Measurements from ENCODE around the gene ZNF678.
"Not testable (repeated sequence)": the region's sequence is repeated elsewhere in the genome, so short reads cannot be mapped to it uniquely, and the experiment has no call there.

Gene ZNF678

GRCh38 chr1:227548119-227548397 lies 15.3 kb upstream of the ZNF678 start:
- H3K9me3 ChIP-seq (ENCODE audit: control insufficient read depth, insufficient read depth, low read length) = no peaks in the 10 kb centered on the region
- H3K27me3 ChIP-seq (ENCODE audit: control insufficient read depth, low read length) = no peaks in the 10 kb centered on the region
- no peaks in the 10 kb centered on the region for H3K79me2 ChIP-seq (ENCODE audit: control insufficient read depth, low read length)
- H3K27ac ChIP-seq (ENCODE audit: low read depth, low read length) = no peak overlapping the region
- H3K4me2 ChIP-seq (ENCODE audit: low read length) = no peak overlapping the region
- no peaks in the 10 kb centered on the region for H3F3A ChIP-seq (ENCODE audit: control insufficient read depth, insufficient read depth)
- no peaks in the 10 kb centered on the region for H3K9me2 ChIP-seq (replicated peaks; ENCODE audit: control insufficient read depth, low read length)
- no peaks in the 10 kb centered on the region for H4K20me1 ChIP-seq (ENCODE audit: control insufficient read depth, insufficient read depth, low read depth, low read length)
- no peak overlapping the region for H3K4me3 ChIP-seq (ENCODE audit: low read length)
- no peaks in the 10 kb centered on the region for H3K36me3 ChIP-seq (ENCODE audit: control insufficient read depth, low read length)
- H3K4me1 ChIP-seq (ENCODE audit: control insufficient read depth, low read length) = peaks cover under 1% of the 10 kb centered on the region; the same call in 1 of the 2 replicates
- TF ChIP-seq EZH2phosphoT487 (IDR thresholded peaks at IDR 0.05; ENCODE audit: borderline replicate concordance, low read length) = no peak
- no peak for TF ChIP-seq CTCF (IDR thresholded peaks at IDR 0.05; ENCODE audit: low read depth, low read length, poor library complexity, severe bottlenecking)

- Histone ChIP-seq H3K79me2 (ENCODE audit: control insufficient read depth, low read length) (no peaks in the 10 kb centered on the region), H3K4me1 (ENCODE audit: control insufficient read depth, low read length) (no peaks in the 10 kb centered on the region), H3K4me2 (ENCODE audit: low read length) (no peak overlapping the region), H3K9me3 (ENCODE audit: control insufficient read depth, insufficient read depth, low read length) (no peaks in the 10 kb centered on the region), H3K4me3 (ENCODE audit: low read length) (no peak overlapping the region), H3K27me3 (ENCODE audit: control insufficient read depth, low read length) (no peaks in the 10 kb centered on the region), H3F3A (ENCODE audit: control insufficient read depth, insufficient read depth) (no peaks in the 10 kb centered on the region), H4K20me1 (ENCODE audit: control insufficient read depth, insufficient read depth, low read depth, low read length) (no peaks in the 10 kb centered on the region), H3K9me2 (replicated peaks; ENCODE audit: control insufficient read depth, low read length) (no peaks in the 10 kb centered on the region), H3K27ac (ENCODE audit: low read depth, low read length) (no peak overlapping the region), H3K36me3 (ENCODE audit: control insufficient read depth, low read length) (no peaks in the 10 kb centered on the region)
- TF ChIP-seq CTCF (IDR thresholded peaks at IDR 0.05; ENCODE audit: low read depth, low read length, poor library complexity, severe bottlenecking) (no peak), EZH2phosphoT487 (IDR thresholded peaks at IDR 0.05; ENCODE audit: borderline replicate concordance, low read length) (no peak)
Observed at GRCh38 chr1:227548448-227548847, 14.9 kb upstream of the ZNF678 start.

- no peaks in the 10 kb centered on the region for H3K79me2 ChIP-seq (ENCODE audit: control insufficient read depth, low read length)
- H3K9me2 ChIP-seq (replicated peaks; ENCODE audit: control insufficient read depth, low read length) = no peaks in the 10 kb centered on the region
- H3K27me3 ChIP-seq (ENCODE audit: control insufficient read depth, low read length) = no peaks in the 10 kb centered on the region
- H3K27ac ChIP-seq (ENCODE audit: low read depth, low read length) = no peak overlapping the region
- H4K20me1 ChIP-seq (ENCODE audit: control insufficient read depth, insufficient read depth, low read depth, low read length) = no peaks in the 10 kb centered on the region
- H3K9me3 ChIP-seq (ENCODE audit: control insufficient read depth, insufficient read depth, low read length) = no peaks in the 10 kb centered on the region
- TF ChIP-seq CTCF (IDR thresholded peaks at IDR 0.05; ENCODE audit: low read depth, low read length, poor library complexity, severe bottlenecking) (no peak), EZH2phosphoT487 (IDR thresholded peaks at IDR 0.05; ENCODE audit: borderline replicate concordance, low read length) (no peak)
- H3F3A ChIP-seq (ENCODE audit: control insufficient read depth, insufficient read depth) = no peaks in the 10 kb centered on the region
- H3K36me3 ChIP-seq (ENCODE audit: control insufficient read depth, low read length) = no peaks in the 10 kb centered on the region
- no peak overlapping the region for H3K4me3 ChIP-seq (ENCODE audit: low read length)
- no peaks in the 10 kb centered on the region for H3K4me1 ChIP-seq (ENCODE audit: control insufficient read depth, low read length)
- no peak overlapping the region for H3K4me2 ChIP-seq (ENCODE audit: low read length)
Observed at GRCh38 chr1:227549892-227550291, 13.5 kb upstream of the ZNF678 start.

- H3F3A ChIP-seq (ENCODE audit: control insufficient read depth, insufficient read depth); H3K9me2 ChIP-seq (replicated peaks; ENCODE audit: control insufficient read depth, low read length); H4K20me1 ChIP-seq (ENCODE audit: control insufficient read depth, insufficient read depth, low read depth, low read length); H3K27me3 ChIP-seq (ENCODE audit: control insufficient read depth, low read length); H3K27ac ChIP-seq (ENCODE audit: low read depth, low read length); H3K4me3 ChIP-seq (ENCODE audit: low read length); H3K4me2 ChIP-seq (ENCODE audit: low read length); H3K36me3 ChIP-seq (ENCODE audit: control insufficient read depth, low read length); H3K79me2 ChIP-seq (ENCODE audit: control insufficient read depth, low read length); H3K9me3 ChIP-seq (ENCODE audit: control insufficient read depth, insufficient read depth, low read length); H3K4me1 ChIP-seq (ENCODE audit: control insufficient read depth, low read length): not testable (repeated sequence)
Observed at GRCh38 chr1:227551881-227552280, 11.5 kb upstream of the ZNF678 start.

Measured in DOHH2 (cell line).